ENCODE measurements around the gene ARPP19.
"Not testable (repeated sequence)": the region's sequence is repeated elsewhere in the genome, so short reads cannot be mapped to it uniquely, and the experiment has no call there.

ARPP19 gene

GRCh38 chr15:52568601-52569585 is at the start of gene ARPP19:
TSS of gene ARPP19 (minus strand) at chr15:52569030. CDS start at chr15:52568892, 138 bp downstream.
- DNase-seq, result peak; percentile 92

- no peak for DNase-seq
These were observed 48.2 kb upstream of the ARPP19 start for GRCh38 chr15:52617026-52617425.

- DNase-seq, result no peak
These were observed 46.5 kb upstream of the ARPP19 start for GRCh38 chr15:52615302-52615701.

- no peak for DNase-seq
These were observed 40.8 kb upstream of the ARPP19 start for GRCh38 chr15:52609593-52609992.

- DNase-seq, result no peak
These were observed 15.6 kb upstream of the ARPP19 start for GRCh38 chr15:52584414-52584813.

GRCh38 chr15:52579852-52580251 is 11.0 kb upstream of the ARPP19 start:
- DNase-seq, result no peak

GRCh38 chr15:52576692-52577091 is 7.9 kb upstream of the ARPP19 start:
- DNase-seq, result no peak

- DNase-seq, result not testable (repeated sequence)
These were observed 6.7 kb upstream of the ARPP19 start for GRCh38 chr15:52575573-52575972.

- DNase-seq, result no peak
These were observed 6.2 kb upstream of the ARPP19 start for GRCh38 chr15:52575072-52575471.

GRCh38 chr15:52574623-52575022 is 5.8 kb upstream of the ARPP19 start:
- not testable (repeated sequence) for DNase-seq

GRCh38 chr15:52567871-52568600 is 794 bp downstream of the ARPP19 start:
- peak; percentile 56 for DNase-seq

GRCh38 chr15:52566889-52567288 is 1.9 kb downstream of the ARPP19 start:
- peak; percentile 33 for DNase-seq

GRCh38 chr15:52565417-52566358 is 3.1 kb downstream of the ARPP19 start:
- DNase-seq, result peak; percentile 76

GRCh38 chr15:52563501-52564060 is 5.2 kb downstream of the ARPP19 start:
- no peak for DNase-seq

GRCh38 chr15:52559575-52559974 is 9.3 kb downstream of the ARPP19 start:
- DNase-seq, result peak; percentile 12

GRCh38 chr15:52559022-52559421 is 9.8 kb downstream of the ARPP19 start:
- DNase-seq, result peak; percentile 16

GRCh38 chr15:52558196-52558595 is 10.6 kb downstream of the ARPP19 start:
- DNase-seq, result peak; percentile 42

GRCh38 chr15:52557274-52557641 is 11.6 kb downstream of the ARPP19 start:
- no peak for DNase-seq

- DNase-seq, result peak; percentile 44
These were observed 12.1 kb downstream of the ARPP19 start for GRCh38 chr15:52556524-52557273.

- DNase-seq, result no peak
These were observed 16.5 kb downstream of the ARPP19 start for GRCh38 chr15:52552303-52552702.

- DNase-seq, result no peak
These were observed 17.1 kb downstream of the ARPP19 start for GRCh38 chr15:52551762-52552161.

GRCh38 chr15:52551186-52551585 is 17.6 kb downstream of the ARPP19 start:
- DNase-seq, result not testable (repeated sequence)
